ENCODE results near the gene CBX2.

Gene CBX2

DNA sequence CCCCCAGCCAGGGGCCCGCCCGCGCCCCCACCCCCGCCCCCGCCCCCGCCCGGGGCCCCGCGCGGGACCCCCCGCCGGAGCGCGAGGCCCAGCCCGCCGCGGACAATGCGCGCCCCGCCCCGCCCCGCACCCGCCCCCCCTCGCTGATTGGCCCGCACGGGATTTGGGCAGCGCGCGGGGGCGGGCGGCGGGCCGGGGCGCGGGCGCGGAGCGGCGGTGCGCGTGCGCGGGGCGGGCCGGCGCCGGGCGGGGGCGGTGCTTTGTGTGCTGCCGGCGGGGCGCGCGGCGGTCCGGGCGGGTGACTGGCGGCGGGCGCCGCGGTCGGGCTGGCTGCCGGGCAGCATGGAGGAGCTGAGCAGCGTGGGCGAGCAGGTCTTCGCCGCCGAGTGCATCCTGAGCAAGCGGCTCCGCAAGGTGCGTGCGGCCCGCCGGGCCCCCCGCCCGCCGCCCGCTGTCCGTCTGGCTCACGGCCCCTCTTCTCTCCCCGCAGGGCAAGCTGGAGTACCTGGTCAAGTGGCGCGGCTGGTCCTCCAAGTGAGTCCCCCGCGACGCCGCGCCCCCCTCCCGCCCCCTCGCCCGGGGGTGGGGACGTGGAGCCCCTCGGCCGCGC is at the start of gene CBX2:
TSS of gene CBX2 (plus strand) at position 255 of the 610 bp plus-strand sequence. CDS start at position 343, 88 bp downstream.
- peak; percentile 77 to 87 for DNase-seq

DNA sequence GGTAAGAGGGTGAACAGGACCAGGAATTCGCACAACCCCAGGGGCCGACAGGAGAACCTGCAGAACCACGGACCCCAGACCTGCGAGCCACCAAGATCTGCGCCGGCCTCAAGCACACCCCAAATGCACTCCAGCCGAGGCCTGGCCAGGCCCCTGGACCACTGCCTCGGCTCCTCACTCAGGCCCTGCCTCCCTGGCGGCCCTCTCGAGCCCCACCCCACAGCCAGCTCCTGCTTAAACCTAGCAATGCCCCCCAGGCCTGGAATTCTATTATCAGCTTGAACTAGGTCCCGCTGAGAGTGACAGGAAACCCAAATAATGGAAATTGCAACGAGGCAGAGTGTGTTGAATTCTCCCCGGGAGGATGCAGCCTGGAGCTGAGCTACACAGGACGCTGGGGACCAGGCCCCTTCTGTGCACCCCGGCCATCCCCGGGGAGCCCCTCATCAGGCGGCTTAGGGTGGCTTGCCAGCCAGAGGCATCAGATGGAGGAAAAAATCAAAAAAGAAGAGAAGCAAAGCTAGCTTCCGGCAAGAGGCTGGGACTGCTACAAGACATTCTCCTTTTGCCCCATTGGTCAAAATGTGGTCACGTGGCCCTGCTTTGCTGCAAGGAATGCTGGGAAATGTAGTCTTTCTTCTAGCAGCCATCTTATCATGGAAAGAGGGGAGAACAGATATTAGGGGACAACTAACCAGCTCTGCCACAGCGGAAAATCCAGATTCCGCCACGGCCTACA is 49.6 kb upstream of the CBX2 start:
- peak; percentile 93 to 98 for DNase-seq

GRCh38 chr17:79728908-79729471 is 49.0 kb upstream of the CBX2 start:
- DNase-seq: no peak

- DNase-seq: no peak
These were observed 48.2 kb upstream of the CBX2 start for GRCh38 chr17:79729761-79730160.

DNA sequence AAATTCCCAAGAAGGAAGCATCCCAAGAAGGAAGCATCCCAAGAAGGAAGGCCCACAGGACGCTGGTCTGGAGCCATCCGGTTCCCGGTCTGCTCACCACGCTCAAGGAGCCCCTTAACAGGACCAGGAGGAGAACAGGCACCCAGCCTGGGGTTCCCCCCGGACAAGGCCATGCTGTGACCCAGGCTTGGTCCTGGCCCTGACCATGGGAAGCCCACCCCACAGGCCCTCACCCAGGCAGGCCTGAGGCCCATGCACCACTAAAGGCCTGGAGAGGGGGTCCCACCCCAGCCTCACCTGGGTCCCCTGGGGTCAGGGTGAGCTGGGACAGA is 47.5 kb upstream of the CBX2 start:
- no peak for DNase-seq

DNA sequence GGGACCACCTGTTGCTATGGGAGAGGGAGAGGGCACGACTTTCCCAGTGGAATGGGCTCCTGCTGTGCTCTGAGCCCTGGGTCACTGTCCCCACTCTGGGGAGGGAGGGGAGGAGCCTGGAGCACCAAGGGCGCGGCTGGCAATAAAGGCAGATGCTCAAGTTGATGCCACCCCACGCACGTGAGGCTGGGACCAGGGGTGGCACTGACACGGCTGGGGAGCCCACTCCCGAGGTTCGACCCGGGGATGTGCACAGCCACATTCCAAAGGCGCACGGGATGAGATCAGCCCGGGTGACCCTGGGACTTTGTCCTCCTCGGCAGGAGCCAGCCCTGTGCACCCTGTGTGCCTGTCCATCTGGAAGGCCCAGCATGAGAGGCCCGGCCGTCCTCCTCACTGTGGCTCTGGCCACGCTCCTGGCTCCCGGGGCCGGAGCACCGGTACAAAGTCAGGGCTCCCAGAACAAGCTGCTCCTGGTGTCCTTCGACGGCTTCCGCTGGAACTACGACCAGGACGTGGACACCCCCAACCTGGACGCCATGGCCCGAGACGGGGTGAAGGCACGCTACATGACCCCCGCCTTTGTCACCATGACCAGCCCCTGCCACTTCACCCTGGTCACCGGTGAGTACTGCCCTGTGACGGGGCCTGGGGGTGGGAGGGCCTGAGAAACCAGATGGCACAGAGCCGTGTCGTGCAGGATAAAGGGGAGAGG is 47.0 kb upstream of the CBX2 start, which contains the start of gene ENPP7:
TSS of gene ENPP7 (plus strand) at position 175 of the 715 bp plus-strand sequence. CDS start at position 372, 197 bp downstream.
- no peak for DNase-seq

DNA sequence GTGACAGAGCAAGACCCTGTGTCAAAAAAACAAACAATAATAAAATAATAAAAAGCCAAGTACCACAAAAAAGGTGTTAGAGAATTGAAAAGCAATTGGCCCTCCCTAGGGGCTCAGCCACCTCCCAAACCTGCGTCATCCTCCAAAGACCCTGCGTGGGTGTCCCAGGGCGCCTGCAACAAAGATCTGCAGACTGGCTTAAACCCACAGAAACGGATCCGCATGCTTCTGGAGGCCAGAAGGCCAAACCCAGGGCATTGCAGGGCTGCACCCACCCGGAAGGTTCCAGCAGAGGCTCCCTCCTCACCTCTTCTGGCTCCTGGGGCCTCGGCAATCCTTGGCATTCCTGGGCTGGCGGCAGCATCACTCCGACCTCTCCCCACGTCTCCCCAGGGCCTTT is 45.7 kb upstream of the CBX2 start:
- no peak for DNase-seq

GRCh38 chr17:79732804-79733691 is 44.9 kb upstream of the CBX2 start:
- no peak for DNase-seq

DNA sequence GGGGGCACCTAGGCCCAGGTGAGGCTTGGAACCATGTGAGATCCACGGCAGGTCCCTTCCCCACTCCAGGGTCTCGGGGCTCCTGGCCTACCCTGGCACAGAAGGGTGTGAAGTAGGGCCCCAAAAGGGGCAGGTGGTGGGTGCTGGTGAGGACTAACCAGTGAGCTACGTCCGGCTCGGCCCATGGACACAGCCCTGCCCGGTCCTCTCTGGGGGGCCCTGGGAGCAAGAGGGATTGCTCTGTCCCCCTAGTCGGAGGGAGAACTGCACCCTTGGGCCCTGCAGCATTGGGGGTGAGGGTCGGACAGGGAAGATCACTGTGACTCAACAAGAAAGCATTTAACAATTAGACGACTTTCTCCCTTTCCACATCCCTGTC is 44.3 kb upstream of the CBX2 start:
- DNase-seq: no peak

- no peak for DNase-seq
These were observed 42.9 kb upstream of the CBX2 start for GRCh38 chr17:79735096-79735495.

GRCh38 chr17:79737046-79737921 is 40.7 kb upstream of the CBX2 start:
- no peak for DNase-seq

DNA sequence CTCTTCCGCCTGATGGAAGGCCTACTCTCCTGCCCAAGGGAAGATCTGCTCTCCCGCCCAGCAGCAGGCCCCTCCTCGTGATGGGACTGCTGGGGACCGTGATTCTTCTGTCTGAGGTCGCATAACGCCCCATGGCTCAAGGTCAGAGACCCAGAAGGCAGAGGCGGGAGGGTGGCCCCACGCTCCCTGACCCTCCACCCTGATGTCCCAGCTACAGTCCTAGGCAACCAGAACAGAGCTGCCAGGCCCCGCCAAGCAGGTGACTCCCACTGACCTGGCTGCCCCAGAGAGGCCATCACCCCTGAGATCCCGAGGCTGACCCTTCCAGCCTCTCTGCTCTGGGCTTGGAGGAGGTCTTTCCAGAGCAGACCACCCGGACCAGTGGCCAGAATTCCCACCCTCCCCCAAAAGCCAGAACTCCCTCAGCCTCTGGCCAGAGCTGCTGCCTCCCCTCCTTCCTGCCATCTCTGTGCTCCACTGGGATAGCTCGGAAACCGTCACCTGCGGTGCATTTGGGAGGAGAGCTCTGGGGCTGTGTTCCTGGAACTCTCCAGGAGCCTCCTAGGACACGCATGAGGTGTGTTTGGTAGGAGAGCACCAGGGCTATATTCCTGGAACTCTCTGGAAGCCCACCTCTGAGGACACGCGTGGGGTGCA is 39.9 kb upstream of the CBX2 start:
- no peak for DNase-seq

DNA sequence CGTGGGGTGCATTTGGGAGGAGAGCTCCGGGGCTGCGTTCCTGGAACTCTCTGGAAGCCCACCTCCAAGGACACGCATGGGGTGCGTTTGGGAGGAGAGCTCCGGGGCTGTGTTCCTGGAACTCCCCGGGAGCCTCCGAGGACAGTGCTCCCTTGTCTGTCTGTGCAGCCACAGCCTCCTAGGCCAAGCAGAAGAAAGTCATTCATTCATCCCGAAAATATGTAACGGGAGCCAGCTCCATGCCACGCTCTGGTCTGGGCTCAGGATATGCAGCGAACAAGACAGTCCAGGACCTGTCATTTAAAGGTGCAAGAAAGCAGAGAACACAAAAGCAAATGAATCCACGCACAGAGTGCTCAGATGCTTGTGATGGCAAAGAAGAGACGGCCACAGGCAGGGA is 39.3 kb upstream of the CBX2 start:
- DNase-seq: no peak

- DNase-seq: no peak
These were observed 38.5 kb upstream of the CBX2 start for GRCh38 chr17:79739148-79740062.

- no peak for DNase-seq
These were observed 37.5 kb upstream of the CBX2 start for GRCh38 chr17:79740413-79740812.

- no peak for DNase-seq
These were observed 36.6 kb upstream of the CBX2 start for GRCh38 chr17:79741401-79741750.

DNA sequence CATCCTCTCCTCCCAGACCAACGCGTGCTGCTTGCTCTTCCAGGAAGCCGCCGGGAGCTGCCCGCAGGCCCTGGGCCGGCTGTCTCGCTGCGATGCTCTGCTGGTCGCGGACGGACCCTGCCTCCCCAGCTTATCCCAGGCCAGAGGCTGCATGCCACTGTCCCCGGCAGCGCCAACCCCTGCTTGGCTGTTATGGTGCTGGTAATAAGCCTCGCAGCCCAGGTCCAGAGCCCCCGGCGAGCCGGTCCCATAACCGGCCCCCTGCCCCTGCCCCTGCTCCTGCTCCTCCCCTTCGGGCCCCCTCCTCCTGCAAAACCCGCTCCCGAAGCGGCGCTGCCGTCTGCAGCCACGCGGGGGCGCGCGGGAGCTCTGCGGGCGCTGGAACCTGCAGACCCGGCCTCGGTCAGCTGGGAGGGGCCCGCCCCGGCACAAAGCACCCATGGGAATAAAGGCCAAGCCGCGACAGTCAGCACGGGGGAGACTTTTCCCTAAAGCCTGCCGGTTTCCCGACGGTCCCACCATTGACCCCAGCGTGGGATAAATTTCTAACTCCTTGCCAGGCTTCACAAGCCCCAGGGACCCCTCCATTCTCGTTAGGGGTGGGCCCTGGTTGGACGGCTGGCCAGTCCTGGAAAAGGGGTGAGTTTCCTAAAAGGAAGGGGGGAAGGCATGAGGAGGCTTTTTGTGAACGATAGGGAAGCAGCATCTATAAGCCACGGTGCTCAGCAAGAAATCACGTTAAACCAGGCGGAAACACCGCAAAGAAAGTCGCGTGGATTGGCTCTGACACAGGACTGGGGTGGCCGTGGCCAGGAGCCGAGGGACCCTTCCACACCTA is 36.0 kb upstream of the CBX2 start:
- peak; percentile 75 to 87 for DNase-seq

- DNase-seq: no peak
These were observed 35.4 kb upstream of the CBX2 start for GRCh38 chr17:79742589-79742918.

- no peak for DNase-seq
These were observed 34.9 kb upstream of the CBX2 start for GRCh38 chr17:79742951-79743476.

Data from NCI-H524 (cell line).